WTC11 (cell line): Measurements from ENCODE around the gene ENAH.

Source experiments
- CREB1 ChIP-seq: sonication (generic); formaldehyde crosslinking; IDR thresholded peaks from 2 replicates; pipeline ENCODE4 v1.8.0; 2023; ENCODE audit warnings: mild to moderate bottlenecking, missing genetic modification reagents
- CTCF ChIP-seq: fragments of 200-600 bp; IDR thresholded peaks from 2 replicates; pipeline ENCODE4 v1.8.0; 2022; ENCODE audit warnings: antibody characterized with exemption
- SP1 ChIP-seq: sonication (generic); formaldehyde crosslinking; conservative IDR thresholded peaks from 2 replicates; pipeline ENCODE4 v1.8.1; 2022; ENCODE audit warnings: missing genetic modification reagents
- ZBTB43 ChIP-seq: sonication (generic); formaldehyde crosslinking; IDR thresholded peaks from 2 replicates; pipeline ENCODE4 v1.8.1; 2023; ENCODE audit warnings: mild to moderate bottlenecking, missing genetic modification reagents
- ZNF263 ChIP-seq: sonication (generic); formaldehyde crosslinking; IDR thresholded peaks from 2 replicates; pipeline ENCODE4 v1.8.1; 2022; ENCODE audit warnings: low read depth, mild to moderate bottlenecking, moderate library complexity, missing genetic modification reagents
- ZNF532 ChIP-seq: fragments of 250-450 bp; sonication (Bioruptor Pico); IDR thresholded peaks from 2 replicates; pipeline ENCODE4 v1.9.0; 2021; ENCODE audit warnings: mild to moderate bottlenecking, borderline replicate concordance

DNA sequence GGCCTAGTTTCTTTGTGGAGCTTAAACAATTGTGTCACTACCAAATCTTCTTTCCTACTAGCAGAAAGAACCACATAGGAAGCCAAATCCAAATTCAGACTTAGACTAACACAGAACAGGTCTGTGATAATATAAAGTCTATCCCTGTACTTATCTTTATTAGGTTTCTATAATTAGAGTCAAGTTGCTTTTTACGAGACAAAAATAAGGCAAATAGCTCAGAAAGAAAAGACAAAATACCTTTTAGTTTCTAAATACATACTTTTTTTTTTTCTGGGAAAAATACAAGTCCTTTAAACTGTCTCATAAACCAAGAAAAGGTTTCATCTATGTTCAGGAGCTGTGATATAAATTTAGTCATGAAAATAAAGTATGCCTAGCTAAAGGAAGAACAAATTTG is 146.2 kb downstream of the ENAH start:
- TF ChIP-seq ZBTB43 (CRISPR knock-in tag) (no peak), CREB1 (CRISPR knock-in tag) (no peak), CTCF (no peak), ZNF532 (CRISPR knock-in tag) (no peak), SP1 (CRISPR knock-in tag) (no peak), ZNF263 (CRISPR knock-in tag) (no peak)
